ENCODE results near the gene CMSS1.

GRCh38 chr3:99999536-99999935 is 181.9 kb downstream of the CMSS1 start:
- TF ChIP-seq FOXM1 (IDR thresholded peaks at IDR 0.05; ENCODE audit: borderline replicate concordance) (no peak), BHLHE40 (IDR thresholded peaks at IDR 0.05; ENCODE audit: borderline replicate concordance) (no peak), ZNF384 (IDR thresholded peaks at IDR 0.05) (no peak), FOXA1 (IDR thresholded peaks at IDR 0.05) (no peak), SUZ12 (IDR thresholded peaks at IDR 0.05) (no peak), ARNT (IDR thresholded peaks at IDR 0.05) (no peak), LEF1 (IDR thresholded peaks at IDR 0.05; ENCODE audit: borderline replicate concordance) (no peak), ELF4 (IDR thresholded peaks at IDR 0.05) (no peak), SP1 (IDR thresholded peaks at IDR 0.05) (no peak), L3MBTL2 (conservative IDR thresholded peaks at IDR 0.05) (no peak)
